Measurements from ENCODE around the gene CA12.

- TF ChIP-seq CTCF (IDR thresholded peaks at IDR 0.05) (no peak), EZH2 (IDR thresholded peaks at IDR 0.05; ENCODE audit: borderline replicate concordance, insufficient read depth, low read depth, low read length, poor library complexity, severe bottlenecking) (no peak)
Observed at GRCh38 chr15:63353887-63354286, 27.8 kb downstream of the CA12 start.
